Stimulated activated CD4-positive, alpha-beta T cell treated with anti-CD3 and anti-CD28 coated beads, TNF-alpha, amount 100 ng/mL, for 1 hour (primary cell): Measurements from ENCODE around the gene KRTAP16-1.
"Not testable (repeated sequence)": the region's sequence is repeated elsewhere in the genome, so short reads cannot be mapped to it uniquely, and the experiment has no call there.

Experiments used
- DNase-seq, 3 donors: peaks; one replicate each; pipeline ENCODE4 v3.0.0-alpha.2; 2020; ENCODE audit warnings: low read depth in 3 of 3, low spot score in 1 of 3

Gene KRTAP16-1

DNA sequence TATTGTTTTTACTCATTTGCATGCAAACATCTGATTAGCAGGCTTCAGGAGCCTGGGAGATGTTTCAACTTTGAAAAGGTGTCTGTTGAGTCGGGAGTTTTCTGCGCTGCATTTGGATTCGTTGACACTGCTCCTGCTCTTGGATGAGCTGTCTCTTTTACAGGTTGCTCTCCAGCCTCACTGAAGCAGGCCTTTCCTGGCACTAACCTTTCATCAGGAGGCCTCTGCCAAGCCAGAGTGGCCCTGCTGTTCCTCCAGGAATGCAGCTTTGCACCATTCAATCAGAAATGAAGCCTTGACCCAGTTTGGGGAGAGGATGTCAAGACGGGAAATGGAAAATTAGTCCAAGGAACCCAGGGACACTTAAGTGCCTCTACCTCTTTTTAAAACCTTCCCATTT, 6.1 kb downstream of the KRTAP16-1 start:
- DNase-seq: no peak

DNA sequence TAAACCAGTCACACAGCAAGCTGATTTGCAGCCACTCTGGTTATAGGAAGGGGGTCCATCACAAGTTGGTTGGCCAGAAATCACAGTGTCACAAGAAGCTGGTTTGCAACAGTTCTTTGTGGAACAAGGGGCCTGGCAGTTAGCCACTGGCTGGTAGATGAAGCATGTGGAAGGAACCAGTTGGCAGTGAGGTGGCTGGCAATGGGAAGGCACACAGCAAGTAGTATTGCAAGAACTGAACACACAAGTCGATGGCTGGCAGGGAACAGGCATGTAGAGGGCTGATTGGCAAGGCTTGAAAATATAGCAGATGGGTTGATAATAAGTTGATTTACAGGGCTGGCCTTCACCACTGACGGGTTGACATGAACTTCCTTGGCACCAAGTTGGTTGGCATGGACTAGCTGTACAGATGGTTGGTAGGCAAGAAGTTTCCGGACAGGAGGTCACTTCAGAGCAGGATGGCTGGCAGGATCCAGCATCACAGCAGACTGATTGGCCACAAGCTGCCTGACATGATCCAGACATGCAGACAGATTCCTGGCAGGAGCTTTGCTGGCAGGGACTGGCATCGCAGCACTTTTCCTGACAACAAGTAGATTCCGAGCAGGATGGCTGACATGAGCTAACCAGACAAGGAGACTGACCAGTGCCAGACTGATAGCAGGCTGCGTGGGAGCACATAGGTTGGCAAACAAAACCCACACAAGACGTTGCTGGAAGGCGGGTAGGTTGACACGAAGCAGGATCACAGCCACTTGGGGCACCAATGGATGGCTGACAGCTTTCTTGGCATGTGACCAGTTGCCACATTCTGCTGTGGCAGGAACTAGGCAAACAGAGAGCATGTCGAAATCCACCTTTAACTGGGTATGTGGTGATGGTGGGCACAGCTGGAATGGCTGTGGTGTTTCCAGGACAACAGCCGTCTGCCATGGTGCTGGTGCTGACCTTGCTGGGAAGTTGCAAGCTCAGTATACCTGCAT, 6.9 kb downstream of the KRTAP16-1 start, which contains the start of gene KRTAP29-1:
Gene KRTAP29-1 (minus strand): TSS at position 936 of the 986 bp plus-strand sequence. CDS start 0 bp downstream, at position 936.
- no peak for DNase-seq

DNA sequence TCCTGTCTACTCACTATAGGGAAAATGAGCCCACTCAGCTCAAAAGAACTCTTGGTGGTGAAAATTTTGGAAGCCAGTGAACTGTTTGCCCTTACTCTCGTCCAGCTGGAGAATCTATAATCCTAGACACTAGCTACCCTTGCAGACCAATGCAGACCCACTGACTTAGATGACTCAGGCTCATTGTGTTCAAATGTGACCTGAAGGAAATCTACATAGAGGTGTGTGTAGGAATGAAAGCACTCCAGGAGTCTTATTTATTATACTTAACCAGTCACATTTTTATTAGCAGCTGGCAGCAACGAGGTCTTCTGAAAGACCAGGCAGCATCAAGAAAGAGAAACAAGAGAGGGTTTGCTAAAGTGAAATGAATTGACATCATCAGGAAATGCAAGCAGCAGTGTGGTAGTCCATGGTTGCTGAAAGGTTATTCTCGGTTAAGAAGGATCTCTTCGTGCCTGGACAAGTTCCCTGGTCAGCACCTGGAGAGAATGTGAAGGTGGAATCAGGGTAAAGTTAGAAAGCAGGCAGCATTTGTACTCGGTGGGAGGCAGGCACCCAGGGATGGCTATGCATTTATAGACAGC, 7.8 kb downstream of the KRTAP16-1 start:
- no peak for DNase-seq

DNA sequence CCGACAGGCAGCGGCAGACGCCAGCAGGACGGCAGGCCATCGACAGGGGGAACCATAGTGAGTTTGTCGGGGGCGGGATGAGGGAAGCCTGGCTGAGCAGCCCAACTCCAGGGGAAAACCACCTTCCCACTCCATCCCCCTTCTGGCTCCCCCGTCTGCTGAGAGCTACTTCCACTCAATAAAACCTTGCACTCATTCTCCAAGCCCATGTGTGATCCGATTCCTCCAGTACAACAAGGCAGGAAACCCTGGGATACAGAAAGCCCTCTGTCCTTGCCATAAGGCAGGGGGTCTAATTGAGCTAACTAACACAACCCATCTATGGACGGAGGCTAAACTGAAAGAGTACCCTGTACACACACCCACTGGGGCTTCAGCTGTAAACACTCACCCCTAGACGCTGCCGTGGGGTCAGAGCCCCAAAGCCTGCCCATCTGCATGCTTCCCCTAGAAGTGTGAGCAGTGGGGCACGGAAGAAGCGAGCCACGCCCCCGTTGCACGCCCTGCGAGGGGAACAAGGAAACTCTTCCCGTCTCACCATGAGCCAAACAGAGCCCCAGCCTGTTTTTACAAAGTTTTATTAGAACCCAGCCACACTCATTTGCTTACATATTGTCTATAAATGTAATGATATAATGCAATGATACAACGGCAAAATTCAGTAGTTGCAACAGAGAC, 10.5 kb downstream of the KRTAP16-1 start:
- DNase-seq: no peak

DNA sequence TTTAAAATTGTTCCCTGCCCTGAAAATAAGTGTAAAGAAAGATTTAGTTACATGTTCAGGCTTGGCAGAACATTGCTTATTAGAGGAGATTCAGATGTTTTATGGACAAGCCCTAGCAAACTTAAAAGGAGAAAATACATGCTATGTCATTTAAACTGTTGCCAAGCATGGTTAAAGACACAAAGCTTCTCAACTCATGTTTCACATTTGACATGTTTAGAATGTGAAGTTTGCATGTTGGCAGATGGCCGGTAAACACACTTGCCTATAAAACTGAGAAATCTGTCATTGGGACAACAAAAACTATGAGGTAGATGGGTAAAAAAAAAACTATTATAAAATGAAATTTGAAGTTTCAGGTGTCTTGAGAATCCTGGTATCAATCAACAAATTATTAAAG, 12.3 kb downstream of the KRTAP16-1 start:
- DNase-seq: no peak

DNA sequence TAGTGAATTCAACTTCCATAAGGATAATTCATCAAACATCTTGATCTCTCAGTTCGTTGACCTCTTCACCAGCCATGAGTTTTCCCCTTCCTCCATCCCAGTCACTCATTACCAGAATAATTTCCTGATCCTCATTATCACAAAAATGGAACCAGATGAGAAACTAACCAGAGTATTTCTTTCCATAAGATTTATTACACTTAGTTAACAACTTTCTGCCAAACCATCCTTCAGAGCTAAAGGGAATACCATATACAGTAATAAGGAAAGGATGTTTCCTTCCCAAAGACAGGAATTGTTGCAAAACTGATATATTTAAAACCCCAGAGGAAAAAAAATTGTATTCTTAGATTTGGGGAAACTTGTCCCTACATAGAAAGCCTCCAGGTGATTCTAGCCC, 15.1 kb downstream of the KRTAP16-1 start:
- DNase-seq: no peak

DNA sequence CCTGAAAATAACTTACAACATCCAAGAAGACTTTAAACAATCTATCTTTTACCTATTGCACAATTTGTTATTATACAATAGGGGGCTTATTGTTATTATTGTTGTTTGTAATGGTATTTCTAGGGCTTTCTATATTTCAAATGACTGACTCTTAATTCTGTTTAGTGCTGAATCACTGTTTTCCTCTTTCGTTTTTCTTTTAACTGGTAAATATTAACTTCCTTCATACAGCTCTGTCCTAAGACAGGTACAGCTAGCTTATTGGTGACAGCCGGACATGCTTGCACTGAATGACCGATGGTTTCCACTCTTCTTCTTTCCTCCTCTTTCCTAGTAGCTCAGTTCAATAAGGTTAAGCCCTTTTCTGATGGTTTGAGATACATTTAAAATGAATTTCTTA, 22.1 kb downstream of the KRTAP16-1 start:
- no peak for DNase-seq

DNA sequence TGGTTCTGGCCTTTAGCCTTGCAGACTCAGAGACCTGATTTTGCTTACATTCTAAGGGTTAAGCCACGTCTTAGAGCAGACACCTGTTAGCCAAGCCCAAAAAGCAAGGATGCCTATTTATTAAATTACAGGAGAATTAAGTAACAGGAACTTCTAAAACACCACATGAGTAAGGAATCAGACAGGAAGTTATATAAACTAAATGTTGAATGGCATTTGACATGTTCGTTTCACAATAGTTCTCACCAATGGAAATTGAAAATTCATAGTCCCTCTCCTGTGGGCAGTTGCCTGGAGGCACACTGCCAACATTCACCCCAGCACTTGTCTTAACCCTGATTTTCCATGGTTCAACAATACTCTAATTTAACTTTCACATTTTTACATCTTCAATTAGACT, 24.6 kb downstream of the KRTAP16-1 start:
- DNase-seq: no peak

DNA sequence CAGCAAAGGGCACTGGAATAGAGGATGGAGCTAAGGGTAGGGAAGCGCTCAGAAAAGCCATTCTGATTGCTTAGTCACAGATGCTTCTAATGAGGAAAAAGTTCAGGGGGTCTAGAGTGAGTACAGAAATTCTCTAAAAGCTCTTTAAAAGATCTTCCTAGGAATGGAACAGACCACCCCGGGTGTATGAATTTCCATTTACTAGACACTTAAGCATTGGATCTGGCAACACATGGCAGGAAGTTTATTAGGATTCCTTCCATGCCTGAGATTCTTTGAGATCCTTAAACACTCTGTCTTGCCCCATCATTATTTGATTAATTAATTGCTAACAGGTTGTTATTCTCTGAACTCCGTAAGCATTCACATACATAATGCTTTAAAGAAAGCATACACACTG, 25.1 kb downstream of the KRTAP16-1 start:
- DNase-seq: no peak

DNA sequence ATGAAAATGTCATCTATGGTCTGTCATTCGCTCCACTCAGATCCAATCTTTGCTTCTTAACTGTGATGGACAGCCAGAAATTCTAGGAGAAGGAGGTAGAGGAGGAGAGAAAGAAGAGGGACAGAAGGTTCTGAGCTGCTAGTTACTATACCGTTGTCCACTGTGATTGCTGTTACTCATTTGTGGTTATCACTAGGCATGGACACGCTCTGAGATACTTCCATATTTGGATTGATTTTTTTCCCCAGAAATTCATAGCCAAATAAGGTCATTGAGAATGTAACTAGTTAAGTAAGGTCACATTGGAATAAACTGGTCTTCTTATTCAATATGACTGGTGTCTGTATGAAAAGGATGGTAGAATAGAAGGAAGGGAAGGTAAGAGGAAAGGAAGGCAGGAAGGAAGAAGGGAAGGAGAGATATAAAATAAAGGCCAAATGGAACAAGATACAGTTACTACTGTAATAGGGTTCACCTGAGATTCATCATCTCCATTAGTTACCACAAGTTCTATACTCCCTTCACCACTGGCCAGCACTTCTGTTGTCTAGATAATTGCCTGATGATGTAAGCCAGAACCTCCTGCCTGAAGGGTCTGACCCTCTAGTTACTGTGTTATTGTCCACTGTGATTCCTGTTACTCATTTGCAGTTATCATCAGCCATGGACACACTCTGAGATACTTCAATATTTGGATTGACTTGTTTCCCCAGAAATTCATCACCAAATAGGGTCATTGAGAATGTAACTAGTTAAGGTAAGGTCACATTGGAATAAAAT, 30.7 kb downstream of the KRTAP16-1 start:
- DNase-seq: no peak

DNA sequence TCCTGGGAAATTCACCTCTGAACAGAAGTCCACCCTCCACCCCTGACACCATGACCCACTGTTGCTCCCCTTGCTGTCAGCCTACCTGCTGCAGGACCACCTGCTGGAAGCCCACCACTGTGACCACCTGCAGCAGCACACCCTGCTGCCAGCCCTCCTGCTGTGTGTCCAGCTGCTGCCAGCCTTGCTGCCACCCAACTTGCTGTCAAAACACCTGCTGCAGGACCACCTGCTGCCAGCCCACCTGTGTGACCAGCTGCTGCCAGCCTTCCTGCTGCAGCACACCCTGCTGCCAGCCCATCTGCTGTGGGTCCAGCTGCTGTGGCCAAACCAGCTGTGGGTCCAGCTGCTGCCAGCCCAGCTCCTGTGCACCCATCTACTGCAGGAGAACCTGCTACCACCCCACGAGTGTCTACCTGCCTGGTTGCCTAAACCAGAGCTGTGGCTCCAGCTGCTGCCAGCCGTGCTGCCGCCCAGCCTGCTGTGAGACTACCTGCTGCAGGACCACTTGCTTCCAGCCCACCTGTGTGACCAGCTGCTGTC, 33.4 kb downstream of the KRTAP16-1 start, which contains the start of gene KRTAP9-7:
Gene KRTAP9-7 (plus strand): TSS at position 51 of the 543 bp plus-strand sequence. CDS start 0 bp downstream, at position 51.
- DNase-seq: not testable (repeated sequence)

DNA sequence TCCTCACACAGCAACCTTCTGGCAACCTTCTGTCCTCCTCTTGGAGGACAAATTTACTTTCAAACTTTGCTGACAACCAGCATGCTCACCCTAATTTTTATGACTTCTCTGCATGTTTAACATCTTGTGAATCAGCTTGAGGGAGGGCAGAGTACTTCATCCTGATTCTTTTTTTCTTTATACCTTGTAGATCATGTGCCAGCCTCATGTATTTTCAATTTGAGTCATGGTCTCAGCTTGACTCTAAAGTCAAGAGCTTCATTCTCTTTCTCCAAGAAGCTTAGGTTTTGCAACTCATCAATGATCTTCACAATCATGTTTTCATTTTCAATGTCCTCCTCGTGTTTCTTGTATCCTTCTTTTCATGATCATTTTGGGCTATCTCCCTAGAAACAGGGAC, 37.3 kb downstream of the KRTAP16-1 start:
- DNase-seq: no peak

DNA sequence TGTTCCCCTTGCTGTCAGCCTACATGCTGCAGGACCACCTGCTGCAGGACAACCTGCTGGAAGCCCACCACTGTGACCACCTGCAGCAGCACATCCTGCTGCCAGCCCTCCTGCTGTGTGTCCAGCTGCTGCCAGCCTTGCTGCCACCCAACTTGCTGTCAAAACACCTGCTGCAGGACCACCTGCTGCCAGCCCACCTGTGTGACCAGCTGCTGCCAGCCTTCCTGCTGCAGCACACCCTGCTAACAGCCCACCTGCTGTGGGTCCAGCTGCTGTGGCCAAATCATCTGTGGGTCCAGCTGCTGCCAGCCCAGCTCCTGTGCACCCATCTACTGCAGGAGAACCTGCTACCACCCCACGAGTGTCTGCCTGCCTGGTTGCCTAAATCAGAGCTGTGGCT, 37.8 kb downstream of the KRTAP16-1 start:
- not testable (repeated sequence) for DNase-seq

DNA sequence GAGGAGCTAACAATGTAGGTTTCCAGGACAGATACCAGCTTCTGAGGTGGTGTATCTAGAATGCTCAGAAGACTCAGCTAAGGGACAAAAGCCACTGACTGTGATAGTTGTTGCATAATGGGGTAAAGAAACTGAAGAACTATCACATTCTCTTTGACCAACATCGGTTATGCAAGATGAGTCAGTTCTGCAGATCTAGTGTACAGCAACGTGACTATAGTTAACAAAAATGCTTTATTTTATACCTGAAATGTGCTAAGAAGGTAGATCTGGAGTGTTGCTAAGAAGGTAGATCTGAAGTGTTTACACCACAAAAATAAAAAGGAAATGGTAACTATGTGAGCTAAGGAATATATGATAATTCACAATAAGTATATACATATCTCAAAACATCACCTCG, 41.4 kb downstream of the KRTAP16-1 start:
- no peak for DNase-seq

DNA sequence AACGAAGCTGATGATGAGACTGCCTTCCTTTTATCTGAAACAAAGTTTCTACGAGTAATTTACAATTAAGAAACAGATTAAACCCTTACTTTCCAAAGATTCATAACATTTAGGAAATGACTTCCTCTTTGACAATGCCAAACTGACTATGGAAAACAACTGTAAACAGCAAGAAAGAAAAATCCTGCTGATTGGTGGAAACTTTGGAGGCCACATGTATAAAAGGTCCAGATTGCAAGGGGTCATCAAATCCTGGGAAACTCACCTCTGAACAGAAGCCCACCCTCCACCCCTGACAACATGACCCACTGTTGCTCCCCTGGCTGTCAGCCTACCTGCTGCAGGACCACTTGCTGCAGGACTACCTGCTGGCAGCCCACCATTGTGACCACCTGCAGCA, 44.0 kb downstream of the KRTAP16-1 start, which contains the start of gene KRTAP9-6:
Gene KRTAP9-6 (plus strand): TSS at position 301 of the 400 bp plus-strand sequence. CDS start 0 bp downstream, at position 301.
- no peak for DNase-seq

DNA sequence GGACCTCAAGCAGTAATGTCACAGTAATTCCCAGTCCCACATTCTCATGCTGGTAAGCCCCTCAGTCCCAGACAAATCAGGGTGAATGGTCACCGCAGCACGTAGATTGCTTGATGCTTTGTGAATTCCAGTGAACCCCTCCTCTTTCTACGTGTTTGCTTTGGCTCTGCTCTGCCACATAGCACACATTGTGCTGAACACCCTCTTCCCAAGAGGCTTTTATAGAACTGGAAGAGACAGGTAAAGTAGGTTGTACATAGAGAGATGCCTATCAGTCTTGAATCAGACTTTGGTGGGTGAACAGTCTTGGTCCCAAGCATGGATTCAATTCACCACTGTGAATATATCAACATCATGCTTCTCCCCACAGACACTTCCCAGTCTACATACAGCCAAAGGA, 44.5 kb downstream of the KRTAP16-1 start:
- DNase-seq: no peak

DNA sequence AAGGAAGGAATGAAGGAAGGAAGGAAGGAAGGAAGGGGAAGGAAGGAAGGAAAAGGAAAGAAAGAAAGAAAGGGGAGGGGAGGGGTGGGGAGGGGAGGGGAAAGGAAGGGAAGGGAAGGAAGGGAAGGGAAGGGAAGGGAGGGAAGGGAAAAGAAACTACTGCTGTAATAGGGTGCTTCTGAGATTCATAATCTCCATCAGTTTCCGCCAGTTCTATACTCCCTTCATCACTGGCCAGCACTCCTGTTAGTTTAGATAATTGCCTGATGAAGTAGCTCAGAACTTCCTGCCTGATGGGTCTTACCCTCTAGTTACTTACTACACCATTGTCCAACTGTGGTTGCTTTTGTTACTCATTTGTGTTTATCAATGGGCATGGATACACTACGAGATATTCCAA, 45.9 kb downstream of the KRTAP16-1 start:
- DNase-seq: no peak

DNA sequence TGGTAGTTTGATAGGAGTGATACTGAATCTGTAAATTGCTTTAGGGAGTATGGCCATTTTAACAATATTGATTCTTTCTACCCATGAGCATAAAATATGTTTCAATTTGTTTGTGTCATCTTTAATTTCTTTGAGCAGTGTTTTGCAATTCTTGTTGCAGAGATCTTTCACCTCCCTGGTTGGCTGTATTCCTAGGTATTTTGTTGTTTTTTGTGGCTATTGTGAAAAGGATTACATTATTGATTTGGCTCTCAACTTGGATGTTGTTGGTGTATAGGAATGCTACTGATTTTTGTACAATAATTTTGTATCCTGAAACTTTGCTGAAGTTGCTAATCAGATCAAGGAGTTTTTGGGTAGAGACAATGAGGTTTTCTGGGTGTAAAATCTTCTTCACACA, 50.7 kb downstream of the KRTAP16-1 start:
- no peak for DNase-seq
